Measurements from ENCODE around the gene COMP.

Gene COMP

DNA sequence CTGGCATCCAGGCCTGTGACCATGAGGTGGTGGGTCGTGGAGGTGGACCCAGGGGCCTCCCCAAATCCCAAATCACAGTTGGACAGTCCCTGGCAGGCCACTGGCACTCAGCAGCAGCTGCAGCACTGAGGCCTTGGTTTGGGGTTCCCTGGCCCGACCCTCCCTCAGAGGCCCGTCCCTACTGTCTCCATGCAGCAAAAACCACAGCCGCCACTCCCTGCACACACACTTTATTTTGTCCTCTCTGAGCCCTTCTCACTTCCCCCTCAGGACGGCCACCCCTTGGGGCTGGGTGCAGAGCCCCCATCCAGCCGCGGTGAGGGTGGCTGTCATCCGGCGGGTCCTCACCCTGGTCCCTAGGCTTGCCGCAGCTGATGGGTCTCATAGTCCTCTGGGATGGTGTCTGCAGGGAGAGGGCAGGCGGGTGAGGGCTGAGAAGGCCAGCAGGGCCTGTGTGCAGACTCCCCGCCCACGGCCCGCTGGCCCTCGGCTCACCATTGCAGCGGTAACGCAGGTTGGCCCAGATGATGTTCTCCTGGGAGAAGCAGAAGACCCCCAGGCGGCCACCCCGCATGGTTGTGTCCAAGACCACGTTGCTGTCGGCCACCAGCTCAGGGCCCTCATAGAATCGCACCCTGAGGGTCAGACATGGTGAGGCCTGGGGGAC lies 8.4 kb downstream of the COMP start:
- no peak overlapping the region for H3K4me3 ChIP-seq (ENCODE audit: insufficient read depth, low read length, poor library complexity, severe bottlenecking)
- TF ChIP-seq, protein P1, sequence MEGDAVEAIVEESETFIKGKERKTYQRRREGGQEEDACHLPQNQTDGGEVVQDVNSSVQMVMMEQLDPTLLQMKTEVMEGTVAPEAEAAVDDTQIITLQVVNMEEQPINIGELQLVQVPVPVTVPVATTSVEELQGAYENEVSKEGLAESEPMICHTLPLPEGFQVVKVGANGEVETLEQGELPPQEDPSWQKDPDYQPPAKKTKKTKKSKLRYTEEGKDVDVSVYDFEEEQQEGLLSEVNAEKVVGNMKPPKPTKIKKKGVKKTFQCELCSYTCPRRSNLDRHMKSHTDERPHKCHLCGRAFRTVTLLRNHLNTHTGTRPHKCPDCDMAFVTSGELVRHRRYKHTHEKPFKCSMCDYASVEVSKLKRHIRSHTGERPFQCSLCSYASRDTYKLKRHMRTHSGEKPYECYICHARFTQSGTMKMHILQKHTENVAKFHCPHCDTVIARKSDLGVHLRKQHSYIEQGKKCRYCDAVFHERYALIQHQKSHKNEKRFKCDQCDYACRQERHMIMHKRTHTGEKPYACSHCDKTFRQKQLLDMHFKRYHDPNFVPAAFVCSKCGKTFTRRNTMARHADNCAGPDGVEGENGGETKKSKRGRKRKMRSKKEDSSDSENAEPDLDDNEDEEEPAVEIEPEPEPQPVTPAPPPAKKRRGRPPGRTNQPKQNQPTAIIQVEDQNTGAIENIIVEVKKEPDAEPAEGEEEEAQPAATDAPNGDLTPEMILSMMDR (IDR thresholded peaks at IDR 0.05; ENCODE audit: insufficient read depth, low read length, poor library complexity, severe bottlenecking) = no peak
- no peak for TF ChIP-seq EZH2phosphoT487 (conservative IDR thresholded peaks at IDR 0.05; ENCODE audit: low read length)
- no peak overlapping the region for H2AFZ ChIP-seq (ENCODE audit: low read depth, low read length, severe bottlenecking)
- H3K9me2 ChIP-seq (replicated peaks; ENCODE audit: insufficient read depth, low read length) = no peaks in the 10 kb centered on the region
- no peaks in the 10 kb centered on the region for H3F3A ChIP-seq (ENCODE audit: insufficient read depth)
- H3K27me3 ChIP-seq (ENCODE audit: low read length) = no peaks in the 10 kb centered on the region
- no peak overlapping the region for H3K4me2 ChIP-seq (ENCODE audit: low read depth, low read length, poor library complexity, severe bottlenecking)
- H4K20me1 ChIP-seq (ENCODE audit: low read depth, low read length) = no peaks in the 10 kb centered on the region
- H3K79me2 ChIP-seq (ENCODE audit: insufficient read depth, low read length) = no peaks in the 10 kb centered on the region
- no peaks in the 10 kb centered on the region for H3K9me3 ChIP-seq (ENCODE audit: insufficient read depth, low read length)
- no peaks in the 10 kb centered on the region for H3K36me3 ChIP-seq (ENCODE audit: low read length)
- no peak overlapping the region for H3K9ac ChIP-seq (ENCODE audit: low read length)
- H3K27ac ChIP-seq (ENCODE audit: low read depth, low read length) = no peak overlapping the region

DNA sequence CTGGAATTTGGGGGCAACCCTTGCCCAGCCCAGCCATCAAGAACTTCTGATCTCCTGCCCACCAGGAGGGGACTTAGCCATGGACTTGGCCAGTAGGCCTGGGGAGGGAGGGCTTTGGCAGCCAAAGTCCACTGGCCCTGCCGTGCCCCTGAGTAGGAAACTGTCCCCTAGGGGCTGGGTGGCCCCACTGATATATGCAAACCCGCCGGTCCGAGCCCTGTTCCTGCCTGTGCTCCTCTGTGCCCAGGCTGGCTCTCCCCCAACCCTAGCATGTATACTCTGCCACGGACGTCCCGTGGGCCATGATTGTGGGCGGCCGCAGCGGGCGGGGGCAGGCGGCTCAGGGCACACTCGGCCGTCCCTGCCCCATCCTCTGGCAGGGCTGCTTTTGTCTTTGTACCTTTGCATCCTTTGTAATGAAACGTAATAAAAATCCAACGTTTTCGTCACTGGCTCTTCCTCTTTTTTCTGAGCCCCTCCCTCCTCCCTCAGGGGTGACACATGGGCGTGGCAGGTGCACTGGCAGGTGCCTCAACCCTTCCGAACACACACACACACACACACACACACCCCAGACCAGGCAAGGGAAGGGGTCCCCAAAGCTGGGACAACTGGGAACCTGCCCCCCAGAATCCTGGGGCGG lies 9.1 kb downstream of the COMP start:
- no peak for TF ChIP-seq EZH2phosphoT487 (conservative IDR thresholded peaks at IDR 0.05; ENCODE audit: low read length)
- TF ChIP-seq, protein P1 (IDR thresholded peaks at IDR 0.05; ENCODE audit: insufficient read depth, low read length, poor library complexity, severe bottlenecking) = no peak
- Histone ChIP-seq H3K9me2 (replicated peaks; ENCODE audit: insufficient read depth, low read length) (no peaks in the 10 kb centered on the region), H3F3A (ENCODE audit: insufficient read depth) (no peaks in the 10 kb centered on the region), H2AFZ (ENCODE audit: low read depth, low read length, severe bottlenecking) (no peak overlapping the region), H3K79me2 (ENCODE audit: insufficient read depth, low read length) (no peaks in the 10 kb centered on the region), H3K9ac (ENCODE audit: low read length) (no peak overlapping the region), H3K4me3 (ENCODE audit: insufficient read depth, low read length, poor library complexity, severe bottlenecking) (no peak overlapping the region), H4K20me1 (ENCODE audit: low read depth, low read length) (no peaks in the 10 kb centered on the region), H3K27me3 (ENCODE audit: low read length) (no peaks in the 10 kb centered on the region), H3K9me3 (ENCODE audit: insufficient read depth, low read length) (no peaks in the 10 kb centered on the region), H3K4me2 (ENCODE audit: low read depth, low read length, poor library complexity, severe bottlenecking) (no peak overlapping the region), H3K27ac (ENCODE audit: low read depth, low read length) (no peak overlapping the region), H3K36me3 (ENCODE audit: low read length) (no peaks in the 10 kb centered on the region)

- Histone ChIP-seq H3K4me2 (ENCODE audit: low read depth, low read length, poor library complexity, severe bottlenecking) (no peak overlapping the region), H3F3A (ENCODE audit: insufficient read depth) (no peaks in the 10 kb centered on the region), H3K9me3 (ENCODE audit: insufficient read depth, low read length) (no peaks in the 10 kb centered on the region), H3K27ac (ENCODE audit: low read depth, low read length) (no peak overlapping the region), H3K4me3 (ENCODE audit: insufficient read depth, low read length, poor library complexity, severe bottlenecking) (no peak overlapping the region), H2AFZ (ENCODE audit: low read depth, low read length, severe bottlenecking) (no peak overlapping the region), H3K36me3 (ENCODE audit: low read length) (no peaks in the 10 kb centered on the region), H3K27me3 (ENCODE audit: low read length) (no peaks in the 10 kb centered on the region), H3K9ac (ENCODE audit: low read length) (no peak overlapping the region), H4K20me1 (ENCODE audit: low read depth, low read length) (no peaks in the 10 kb centered on the region), H3K79me2 (ENCODE audit: insufficient read depth, low read length) (no peaks in the 10 kb centered on the region), H3K9me2 (replicated peaks; ENCODE audit: insufficient read depth, low read length) (no peaks in the 10 kb centered on the region)
- TF ChIP-seq EZH2phosphoT487 (conservative IDR thresholded peaks at IDR 0.05; ENCODE audit: low read length) = no peak
- TF ChIP-seq, protein P1 (IDR thresholded peaks at IDR 0.05; ENCODE audit: insufficient read depth, low read length, poor library complexity, severe bottlenecking) = no peak
Observed at GRCh38 chr19:18781047-18781600, 10.0 kb downstream of the COMP start.
